HCT116 (cell line): ENCODE data around the gene FAXDC2. TPM values are rescaled to one million over a fixed set of nuclear protein-coding genes. Genes with fewer than 3 reads are reported as not detected.

Source experiments
- ATAC-seq: fragments of 200-7000 bp; cut with Tn5 transposase; 2 replicates; pipeline ENCODE4 v1.9.1; 2020; ENCODE audit warnings: mild to moderate bottlenecking, moderate library complexity
- BruUV-seq: library from RNA; stranded (reverse); fragments of 400-500 nt; replicated peaks from 2 replicates; lab custom pipeline; 2021; lab: Mats Ljungman, UMichigan
- CTCF ChIA-PET: fragments of 300-600 bp; sonication (Branson Sonifier 250); formaldehyde crosslinking; loops from one replicate; lab custom pipeline; 2021; ENCODE audit warnings: antibody characterized with exemption; lab: Charles Lee
- POLR2A ChIA-PET: fragments of 300-600, 350-600 bp; sonication (Branson Sonifier 250); formaldehyde crosslinking; loops from one replicate; lab custom pipeline; 2021; ENCODE audit warnings: antibody characterized with exemption; lab: Charles Lee
- RAD21 ChIA-PET, 2 experiments: fragments of 300-600 bp; sonication (Branson Sonifier 250); formaldehyde crosslinking; loops; one replicate each; lab custom pipeline; 2023; ENCODE audit warnings: low total read pairs in 2 of 2; ENCODE audit not compliant: uncharacterized antibody in 2 of 2, unreplicated experiment in 2 of 2, low non-redundant PET in 1 of 2; lab: Charles Lee
- DNase-seq: peaks from one replicate; pipeline ENCODE4 v3.0.0-alpha.2; 2010; ENCODE audit warnings: low read depth, low spot score
- H2AFZ ChIP-seq: fragments of 200-600 bp; shearing (Covaris generic), sonication (generic); 2 replicates; pipeline ENCODE4 v1.6.1; 2017; ENCODE audit warnings: low read depth, mixed run types, mixed read lengths, antibody characterized with exemption, low read length; ENCODE audit not compliant: poor library complexity, severe bottlenecking
- H3K27ac ChIP-seq: 2 replicates; pipeline ENCODE4 v1.5.1; 2012; ENCODE audit warnings: low read depth, low read length
- H3K27me3 ChIP-seq: fragments of 200-600 bp; sonication (generic); 2 replicates; pipeline ENCODE4 v1.6.1; 2016; ENCODE audit warnings: mixed run types, low read length, mixed read lengths; ENCODE audit not compliant: insufficient read depth
- H3K36me3 ChIP-seq, 2 experiments: fragments of 200-500 bp in 1 of 2; fragments of 200-600 bp in 1 of 2; sonication (Bioruptor generic) in 1 of 2; sonication (generic) in 1 of 2; 2 replicates each; pipeline versions ENCODE4 v1.5.1 to v1.6.1; 2014 to 2016; ENCODE audit warnings: low read length in 2 of 2, inconsistent platforms in 1 of 2, mixed read lengths in 1 of 2, mixed run types in 1 of 2; ENCODE audit not compliant: insufficient read depth in 2 of 2, control insufficient read depth in 1 of 2
- H3K4me1 ChIP-seq, 2 experiments: fragments of 200-600 bp in 1 of 2; sonication (generic) in 1 of 2; 2 replicates each; pipeline versions ENCODE4 v1.5.1 to v1.6.1; 2012 to 2017; ENCODE audit warnings: low read length in 2 of 2, inconsistent platforms in 1 of 2, mild to moderate bottlenecking in 1 of 2, mixed read lengths in 1 of 2, mixed run types in 1 of 2, moderate library complexity in 1 of 2; ENCODE audit not compliant: insufficient read depth in 2 of 2, control insufficient read depth in 1 of 2
- H3K4me2 ChIP-seq: fragments of 200-600 bp; sonication (generic); 2 replicates; pipeline ENCODE4 v1.6.1; 2017; ENCODE audit warnings: mixed run types, low read length, mixed read lengths
- H3K4me3 ChIP-seq, 2 experiments: fragments of 200-600 bp in 1 of 2; sonication (generic) in 1 of 2; replicated peaks in 1 of 2; 2 replicates each; pipeline ENCODE4 v1.5.1; 2011 to 2016; ENCODE audit warnings: low read length in 2 of 2, control low read depth in 1 of 2, low read depth in 1 of 2, mild to moderate bottlenecking in 1 of 2, mixed read lengths in 1 of 2, mixed run types in 1 of 2
- H3K79me2 ChIP-seq: fragments of 200-600 bp; sonication (generic); 2 replicates; pipeline ENCODE4 v1.6.1; 2017; ENCODE audit warnings: mild to moderate bottlenecking, mixed run types, low read length, moderate library complexity, mixed read lengths; ENCODE audit not compliant: insufficient read depth
- H3K9ac ChIP-seq: fragments of 200-600 bp; sonication (generic); 2 replicates; pipeline ENCODE4 v1.6.1; 2016; ENCODE audit warnings: low read length, mixed read lengths
- H3K9me2 ChIP-seq: fragments of 200-600 bp; sonication (generic), shearing (Covaris generic); 2 replicates; pipeline ENCODE4 v1.6.1; 2017; ENCODE audit warnings: mixed run types, mild to moderate bottlenecking, moderate library complexity; ENCODE audit not compliant: insufficient read depth
- H3K9me3 ChIP-seq, 2 experiments: fragments of 200-500 bp in 1 of 2; fragments of 200-600 bp in 1 of 2; sonication (Bioruptor generic) in 1 of 2; sonication (generic) in 1 of 2; 2 replicates each; pipeline ENCODE4 v1.6.1; 2014 to 2017; ENCODE audit warnings: low read length in 2 of 2, mixed read lengths in 2 of 2, inconsistent platforms in 1 of 2, low read depth in 1 of 2, mild to moderate bottlenecking in 1 of 2, mixed run types in 1 of 2, moderate library complexity in 1 of 2; ENCODE audit not compliant: control insufficient read depth in 1 of 2, insufficient read depth in 1 of 2
- H4K20me1 ChIP-seq: fragments of 200-600 bp; sonication (generic), shearing (Covaris generic); 2 replicates; pipeline ENCODE4 v1.6.1; 2017; ENCODE audit warnings: mixed run types, mild to moderate bottlenecking, moderate library complexity; ENCODE audit not compliant: insufficient read depth
- ATF3 ChIP-seq: IDR thresholded peaks from 2 replicates; pipeline ENCODE4 v1.6.1; 2012
- CEBPB ChIP-seq: IDR thresholded peaks from 2 replicates; pipeline ENCODE4 v1.6.1; 2012; ENCODE audit warnings: low read depth
- CTCF ChIP-seq, 3 experiments: fragments of 200-600 bp in 1 of 3; sonication (generic) in 1 of 3; IDR thresholded peaks in 2 of 3; conservative IDR thresholded peaks in 1 of 3; 2 replicates each; pipeline ENCODE4 v1.5.1; 2012 to 2017; ENCODE audit warnings: low read depth in 2 of 3, low read length in 2 of 3, antibody characterized with exemption in 1 of 3, borderline replicate concordance in 1 of 3, control low read depth in 1 of 3, mild to moderate bottlenecking in 1 of 3, mixed read lengths in 1 of 3, mixed run types in 1 of 3, moderate library complexity in 1 of 3; ENCODE audit not compliant: insufficient read depth in 1 of 3
- EGR1 ChIP-seq: IDR thresholded peaks from 2 replicates; pipeline ENCODE4 v1.6.1; 2012; ENCODE audit warnings: low read depth
- ELF1 ChIP-seq: IDR thresholded peaks from 2 replicates; pipeline ENCODE4 v1.6.1; 2012; ENCODE audit warnings: low read depth, borderline replicate concordance
- EZH2 ChIP-seq: fragments of 200-600 bp; sonication (generic); IDR thresholded peaks from 2 replicates; pipeline ENCODE4 v1.6.1; 2017; ENCODE audit warnings: antibody characterized with exemption, mixed run types
- EZH2phosphoT487 ChIP-seq: fragments of 200-600 bp; IDR thresholded peaks from 2 replicates; pipeline ENCODE4 v1.6.1; 2018; ENCODE audit warnings: antibody characterized with exemption, borderline replicate concordance
- FOSL1 ChIP-seq: IDR thresholded peaks from 2 replicates; pipeline ENCODE4 v1.6.1; 2012; ENCODE audit warnings: low read depth
- JUND ChIP-seq: IDR thresholded peaks from 2 replicates; pipeline ENCODE4 v1.6.1; 2012
- POLR2A ChIP-seq: IDR thresholded peaks from 2 replicates; pipeline ENCODE4 v1.7.0; 2011; ENCODE audit warnings: borderline replicate concordance; ENCODE audit not compliant: insufficient read depth, insufficient read length; ENCODE audit errors: extremely low read depth
- SIN3A ChIP-seq: IDR thresholded peaks from 2 replicates; pipeline ENCODE4 v1.6.1; 2012; ENCODE audit warnings: low read depth
- TCF7L2 ChIP-seq: IDR thresholded peaks from 2 replicates; pipeline ENCODE4 v1.7.0; 2011; ENCODE audit warnings: borderline replicate concordance, inconsistent platforms; ENCODE audit not compliant: insufficient read depth, insufficient read length; ENCODE audit errors: extremely low read depth
- ZFX ChIP-seq: fragments of 450-650 bp; IDR thresholded peaks from 2 replicates; pipeline ENCODE4 v1.6.1; 2017
- ZNF274 ChIP-seq: fragments of 200-500 bp; sonication (Bioruptor generic); IDR thresholded peaks from 2 replicates; pipeline ENCODE4 v1.6.1; 2014; ENCODE audit warnings: mild to moderate bottlenecking, low read depth, low read length, inconsistent platforms
- intact Hi-C: fragments of 100-400 bp; cut with micrococcal nuclease; formaldehyde crosslinking; loops from 2 replicates; pipeline ENCODE4 v1.10.0; 2022
- total RNA-seq: library from RNA; stranded (reverse); gene quantifications from one replicate; pipeline ENCODE4 v1.2.1, GENCODE V29; 2021; ENCODE audit not compliant: unreplicated experiment
- TF ChIP-seq, protein P1 (sequence below): IDR thresholded peaks from 2 replicates; pipeline ENCODE4 v1.6.1; 2012; ENCODE audit warnings: low read depth
- TF ChIP-seq, protein P2 (sequence below): IDR thresholded peaks from 2 replicates; pipeline ENCODE4 v1.6.1; 2012

Gene FAXDC2
- total RNA-seq, 1 experiment from 2014 or later = 0.22 TPM

- H3K4me3 ChIP-seq = no peak overlapping the region
- intact Hi-C loops = no loop called here
- no peaks in the 10 kb centered on the region for H3K27me3 ChIP-seq
- ChIA-PET CTCF (no interaction called here), POLR2A (no interaction called here)
- ATAC-seq (no peak), DNase-seq (no peak)
- H4K20me1 ChIP-seq = no peaks in the 10 kb centered on the region
- H3K4me1 ChIP-seq = peaks cover 48 to 60% of the 10 kb centered on the region in 2 experiments
- no peak overlapping the region for H3K4me2 ChIP-seq
- no peak overlapping the region for H3K9ac ChIP-seq
- no peaks in the 10 kb centered on the region for H3K36me3 ChIP-seq
- no peak overlapping the region for H2AFZ ChIP-seq
- no peak for TF ChIP-seq ZNF274
- TF ChIP-seq, protein P1, sequence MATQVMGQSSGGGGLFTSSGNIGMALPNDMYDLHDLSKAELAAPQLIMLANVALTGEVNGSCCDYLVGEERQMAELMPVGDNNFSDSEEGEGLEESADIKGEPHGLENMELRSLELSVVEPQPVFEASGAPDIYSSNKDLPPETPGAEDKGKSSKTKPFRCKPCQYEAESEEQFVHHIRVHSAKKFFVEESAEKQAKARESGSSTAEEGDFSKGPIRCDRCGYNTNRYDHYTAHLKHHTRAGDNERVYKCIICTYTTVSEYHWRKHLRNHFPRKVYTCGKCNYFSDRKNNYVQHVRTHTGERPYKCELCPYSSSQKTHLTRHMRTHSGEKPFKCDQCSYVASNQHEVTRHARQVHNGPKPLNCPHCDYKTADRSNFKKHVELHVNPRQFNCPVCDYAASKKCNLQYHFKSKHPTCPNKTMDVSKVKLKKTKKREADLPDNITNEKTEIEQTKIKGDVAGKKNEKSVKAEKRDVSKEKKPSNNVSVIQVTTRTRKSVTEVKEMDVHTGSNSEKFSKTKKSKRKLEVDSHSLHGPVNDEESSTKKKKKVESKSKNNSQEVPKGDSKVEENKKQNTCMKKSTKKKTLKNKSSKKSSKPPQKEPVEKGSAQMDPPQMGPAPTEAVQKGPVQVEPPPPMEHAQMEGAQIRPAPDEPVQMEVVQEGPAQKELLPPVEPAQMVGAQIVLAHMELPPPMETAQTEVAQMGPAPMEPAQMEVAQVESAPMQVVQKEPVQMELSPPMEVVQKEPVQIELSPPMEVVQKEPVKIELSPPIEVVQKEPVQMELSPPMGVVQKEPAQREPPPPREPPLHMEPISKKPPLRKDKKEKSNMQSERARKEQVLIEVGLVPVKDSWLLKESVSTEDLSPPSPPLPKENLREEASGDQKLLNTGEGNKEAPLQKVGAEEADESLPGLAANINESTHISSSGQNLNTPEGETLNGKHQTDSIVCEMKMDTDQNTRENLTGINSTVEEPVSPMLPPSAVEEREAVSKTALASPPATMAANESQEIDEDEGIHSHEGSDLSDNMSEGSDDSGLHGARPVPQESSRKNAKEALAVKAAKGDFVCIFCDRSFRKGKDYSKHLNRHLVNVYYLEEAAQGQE = no peak
- no peak for TF ChIP-seq POLR2A
- no peak for TF ChIP-seq ZFX
- no peak for TF ChIP-seq FOSL1
- TF ChIP-seq JUND = no peak
- TF ChIP-seq EZH2 = no peak
- TF ChIP-seq ATF3 = no peak
- TF ChIP-seq EGR1 = no peak
- no peak for TF ChIP-seq TCF7L2
- TF ChIP-seq SIN3A = no peak
- TF ChIP-seq, protein P2, sequence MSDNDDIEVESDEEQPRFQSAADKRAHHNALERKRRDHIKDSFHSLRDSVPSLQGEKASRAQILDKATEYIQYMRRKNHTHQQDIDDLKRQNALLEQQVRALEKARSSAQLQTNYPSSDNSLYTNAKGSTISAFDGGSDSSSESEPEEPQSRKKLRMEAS = no peak
- no peak for TF ChIP-seq EZH2phosphoT487
- no peak for TF ChIP-seq CTCF (IDR thresholded peaks at IDR 0.05 in 2 of 3, conservative IDR thresholded peaks at IDR 0.05 in 1 of 3; ENCODE audit: borderline replicate concordance in 1 of 3, insufficient read depth in 1 of 3, low read depth in 2 of 3, low read length in 2 of 3)
- no peak for TF ChIP-seq ELF1
- TF ChIP-seq CEBPB = no peak
- TF ChIP-seq, all 23 proteins: peak for 0
- Histone ChIP-seq H3K9me3 (no peaks in the 10 kb centered on the region), H3K27ac (no peak overlapping the region), H3K79me2 (no peaks in the 10 kb centered on the region), H3K9me2 (no peaks in the 10 kb centered on the region)
- RAD21 ChIA-PET = no interaction called here
- no TSS peak for BruUV-seq
Measured at GRCh38 chr5:154831451-154831850, 19.0 kb downstream of the FAXDC2 start.
